GM23338 (cell line): ENCODE data around the gene NOSIP. TPM values are rescaled to one million over a fixed set of nuclear protein-coding genes. Genes with fewer than 3 reads are reported as not detected.
A peak's percentile ranks its signal among the peaks of the same experiment; 100 is the strongest.

ENCODE experiments used
- ATAC-seq: fragments of 200-7000 bp; cut with Tn5 transposase; 3 replicates; pipeline ENCODE4 v1.9.1; 2020
- DNase-seq: peaks from one replicate; pipeline ENCODE4 v3.0.0-alpha.2; 2015; ENCODE audit warnings: low spot score
- H2AFZ ChIP-seq: fragments of 200-600 bp; sonication (generic); 2 replicates; pipeline ENCODE4 v1.8.0; 2016; ENCODE audit warnings: antibody characterized with exemption, mild to moderate bottlenecking, moderate library complexity
- H3F3A ChIP-seq: fragments of 200-600 bp; sonication (generic); replicated peaks from 2 replicates; pipeline ENCODE4 v1.8.0; 2017; ENCODE audit warnings: antibody characterized with exemption, mixed run types, low read depth
- H3K27ac ChIP-seq: fragments of 200-600 bp; sonication (generic); 2 replicates; pipeline ENCODE4 v1.6.1; 2016; ENCODE audit warnings: low read depth
- H3K27me3 ChIP-seq: fragments of 200-600 bp; sonication (generic); 2 replicates; pipeline ENCODE4 v1.8.0; 2016; ENCODE audit warnings: mild to moderate bottlenecking, mixed run types, moderate library complexity; ENCODE audit not compliant: insufficient read depth
- H3K36me3 ChIP-seq: fragments of 200-600 bp; sonication (generic); 2 replicates; pipeline ENCODE4 v1.8.0; 2016; ENCODE audit warnings: mild to moderate bottlenecking; ENCODE audit not compliant: insufficient read depth
- H3K4me1 ChIP-seq: fragments of 200-600 bp; sonication (generic); 2 replicates; pipeline ENCODE4 v1.8.0; 2016; ENCODE audit warnings: mild to moderate bottlenecking, moderate library complexity; ENCODE audit not compliant: insufficient read depth
- H3K4me2 ChIP-seq: fragments of 200-600 bp; sonication (generic); 2 replicates; pipeline ENCODE4 v1.7.1; 2017; ENCODE audit warnings: mixed run types
- H3K4me3 ChIP-seq: fragments of 200-600 bp; sonication (generic); 2 replicates; pipeline ENCODE4 v1.6.1; 2016; ENCODE audit warnings: mixed run types
- H3K79me2 ChIP-seq: fragments of 200-600 bp; sonication (generic); replicated peaks from 2 replicates; pipeline ENCODE4 v1.8.0; 2017; ENCODE audit warnings: mild to moderate bottlenecking; ENCODE audit not compliant: insufficient read depth
- H3K9me2 ChIP-seq: fragments of 200-600 bp; sonication (generic); 2 replicates; pipeline ENCODE4 v1.8.0; 2017; ENCODE audit not compliant: insufficient read depth
- H4K20me1 ChIP-seq: fragments of 200-600 bp; sonication (generic); replicated peaks from 2 replicates; pipeline ENCODE4 v1.8.0; 2017; ENCODE audit warnings: mild to moderate bottlenecking; ENCODE audit not compliant: insufficient read depth
- H3K27ac Mint-ChIP-seq: 2 replicates; pipeline ENCODE4 v1.8.0; 2020; ENCODE audit warnings: inconsistent platforms, mild to moderate bottlenecking, moderate library complexity, mixed read lengths
- H3K27me3 Mint-ChIP-seq: 3 replicates; pipeline ENCODE4 v1.8.0; 2022; ENCODE audit warnings: low read depth, mild to moderate bottlenecking, moderate library complexity, mixed read lengths, inconsistent platforms; ENCODE audit not compliant: insufficient read depth, poor library complexity
- H3K36me3 Mint-ChIP-seq: 3 replicates; pipeline ENCODE4 v1.8.0; 2021; ENCODE audit warnings: low read depth, mild to moderate bottlenecking, inconsistent platforms, moderate library complexity, mixed read lengths
- H3K4me1 Mint-ChIP-seq: 3 replicates; pipeline ENCODE4 v1.8.0; 2020; ENCODE audit warnings: mild to moderate bottlenecking, inconsistent platforms, mixed read lengths
- H3K4me3 Mint-ChIP-seq: 3 replicates; pipeline ENCODE4 v1.8.0; 2021; ENCODE audit warnings: moderate library complexity, mild to moderate bottlenecking, inconsistent platforms, mixed read lengths
- H3K9me3 Mint-ChIP-seq: 3 replicates; pipeline ENCODE4 v1.8.0; 2020; ENCODE audit warnings: moderate library complexity, mild to moderate bottlenecking, inconsistent platforms, mixed read lengths
- CREB1 ChIP-seq: fragments of 250-450 bp; sonication (Bioruptor Pico); IDR thresholded peaks from 2 replicates; pipeline ENCODE4 v1.5.0; 2020; ENCODE audit warnings: low read depth, mild to moderate bottlenecking, moderate library complexity
- CTCF ChIP-seq, 2 experiments: fragments of 200-600 bp in 1 of 2; sonication (generic) in 1 of 2; conservative IDR thresholded peaks; 2 replicates each; pipeline versions ENCODE4 v1.5.1 to v1.6.1; 2016 to 2017; ENCODE audit warnings: antibody characterized with exemption in 2 of 2, low read depth in 2 of 2, mild to moderate bottlenecking in 2 of 2, moderate library complexity in 1 of 2
- ETS1 ChIP-seq: IDR thresholded peaks from 2 replicates; pipeline ENCODE4 v1.6.1; 2016; ENCODE audit warnings: antibody characterized with exemption
- EZH2 ChIP-seq: fragments of 200-600 bp; sonication (generic); IDR thresholded peaks from one replicate; pipeline ENCODE4 v1.8.0; 2017; ENCODE audit warnings: antibody characterized with exemption, mild to moderate bottlenecking, low read depth; ENCODE audit not compliant: unreplicated experiment
- EZH2phosphoT487 ChIP-seq: fragments of 200-600 bp; sonication (generic); IDR thresholded peaks from one replicate; pipeline ENCODE4 v1.8.1; 2018; ENCODE audit warnings: antibody characterized with exemption; ENCODE audit not compliant: unreplicated experiment
- JUNB ChIP-seq: IDR thresholded peaks from one replicate; pipeline ENCODE4 v1.6.1; 2016; ENCODE audit warnings: antibody characterized with exemption; ENCODE audit not compliant: unreplicated experiment
- NANOG ChIP-seq: IDR thresholded peaks from 2 replicates; pipeline ENCODE4 v1.6.1; 2016; ENCODE audit warnings: antibody characterized with exemption, borderline replicate concordance
- POLR2AphosphoS5 ChIP-seq: IDR thresholded peaks from 2 replicates; pipeline ENCODE4 v1.6.1; 2016; ENCODE audit warnings: antibody characterized with exemption, low read depth
- REST ChIP-seq: IDR thresholded peaks from one replicate; pipeline ENCODE4 v1.6.1; 2018; ENCODE audit warnings: antibody characterized with exemption; ENCODE audit not compliant: unreplicated experiment
- STAT1 ChIP-seq: IDR thresholded peaks from one replicate; pipeline ENCODE4 v1.6.1; 2016; ENCODE audit warnings: antibody characterized with exemption; ENCODE audit not compliant: unreplicated experiment
- ZNF114 ChIP-seq: fragments of 250-450 bp; sonication (Bioruptor Pico); IDR thresholded peaks from 2 replicates; pipeline ENCODE4 v1.5.0; 2020; ENCODE audit warnings: mild to moderate bottlenecking, moderate library complexity
- ZNF331 ChIP-seq: fragments of 250-450 bp; sonication (Bioruptor Pico); IDR thresholded peaks from 2 replicates; pipeline ENCODE4 v1.5.0; 2020; ENCODE audit warnings: low read depth, mild to moderate bottlenecking, moderate library complexity
- ZNF462 ChIP-seq: fragments of 250-450 bp; sonication (Bioruptor Pico); IDR thresholded peaks from 2 replicates; pipeline ENCODE4 v1.5.0; 2020; ENCODE audit warnings: mild to moderate bottlenecking, moderate library complexity
- polyA plus RNA-seq: library from polyadenylated mRNA; unstranded; fragments of >200 nt; fragmentation: Nextera tagmentation; extraction: Ambion mirVana; gene quantifications from 2 replicates; pipeline ENCODE4 v1.2.1, GENCODE V29; 2016
- total RNA-seq: library from RNA; depleted of rRNA; stranded (reverse); fragments of >200 nt; shearing (Covaris generic); gene quantifications from 2 replicates; pipeline ENCODE4 v1.2.3, GENCODE V29; 2014

Gene NOSIP
- total and polyA plus RNA-seq, 2 experiments from 2014 or later = 88.5 to 143 TPM

- Histone ChIP-seq H4K20me1 (peaks cover 7% of the 10 kb centered on the region), H3K9me2 (no peaks in the 10 kb centered on the region), H3K79me2 (peaks cover 57% of the 10 kb centered on the region), H3K4me3 (no peak overlapping the region; the same call in 1 of the 2 replicates), H3K27ac (peak overlapping the region; percentile 7; the same call in 1 of the 2 replicates), H3K4me2 (peak overlapping the region; percentile 8; the same call in 1 of the 2 replicates), H2AFZ (no peak overlapping the region), H3K36me3 (peaks cover 13% of the 10 kb centered on the region), H3K27me3 (no peaks in the 10 kb centered on the region), H3F3A (peaks cover 29% of the 10 kb centered on the region), H3K4me1 (peaks cover 8% of the 10 kb centered on the region)
- no peak for ATAC-seq
- no peak for TF ChIP-seq POLR2AphosphoS5
- no peak for TF ChIP-seq ZNF114 (CRISPR knock-in tag)
- no peak for TF ChIP-seq CTCF (conservative IDR thresholded peaks at IDR 0.05; ENCODE audit: low read depth in 2 of 2)
- TF ChIP-seq ETS1 = no peak
- TF ChIP-seq STAT1 = no peak
- no peak for TF ChIP-seq REST
- no peak for TF ChIP-seq CREB1
- TF ChIP-seq ZNF331 (CRISPR knock-in tag) = no peak
- no peak for TF ChIP-seq NANOG
- TF ChIP-seq EZH2phosphoT487 = no peak
- no peak for TF ChIP-seq ZNF462 (CRISPR knock-in tag)
- no peak for TF ChIP-seq JUNB
- TF ChIP-seq EZH2 = no peak
- DNase-seq = no peak
- Mint-ChIP-seq H3K4me3 (peak overlapping the region; percentile 90), H3K27me3 (peaks cover 26% of the 10 kb centered on the region), H3K36me3 (peaks cover 45% of the 10 kb centered on the region), H3K4me1 (peaks cover 12% of the 10 kb centered on the region), H3K27ac (peak overlapping the region; percentile 93), H3K9me3 (no peaks in the 10 kb centered on the region; the same call in 2 of the 3 replicates)
These were observed 14.0 kb upstream of the NOSIP start for GRCh38 chr19:49594157-49594992.
